GM19099 (cell line): ENCODE measurements around the gene LRFN3.

Experiments
- POLR2A ChIP-seq: IDR thresholded peaks from 3 replicates; pipeline ENCODE4 v1.6.1; 2011; ENCODE audit warnings: low read depth; ENCODE audit not compliant: insufficient read length; ENCODE audit errors: extremely low read depth

Gene LRFN3, protein sequence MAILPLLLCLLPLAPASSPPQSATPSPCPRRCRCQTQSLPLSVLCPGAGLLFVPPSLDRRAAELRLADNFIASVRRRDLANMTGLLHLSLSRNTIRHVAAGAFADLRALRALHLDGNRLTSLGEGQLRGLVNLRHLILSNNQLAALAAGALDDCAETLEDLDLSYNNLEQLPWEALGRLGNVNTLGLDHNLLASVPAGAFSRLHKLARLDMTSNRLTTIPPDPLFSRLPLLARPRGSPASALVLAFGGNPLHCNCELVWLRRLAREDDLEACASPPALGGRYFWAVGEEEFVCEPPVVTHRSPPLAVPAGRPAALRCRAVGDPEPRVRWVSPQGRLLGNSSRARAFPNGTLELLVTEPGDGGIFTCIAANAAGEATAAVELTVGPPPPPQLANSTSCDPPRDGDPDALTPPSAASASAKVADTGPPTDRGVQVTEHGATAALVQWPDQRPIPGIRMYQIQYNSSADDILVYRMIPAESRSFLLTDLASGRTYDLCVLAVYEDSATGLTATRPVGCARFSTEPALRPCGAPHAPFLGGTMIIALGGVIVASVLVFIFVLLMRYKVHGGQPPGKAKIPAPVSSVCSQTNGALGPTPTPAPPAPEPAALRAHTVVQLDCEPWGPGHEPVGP

DNA sequence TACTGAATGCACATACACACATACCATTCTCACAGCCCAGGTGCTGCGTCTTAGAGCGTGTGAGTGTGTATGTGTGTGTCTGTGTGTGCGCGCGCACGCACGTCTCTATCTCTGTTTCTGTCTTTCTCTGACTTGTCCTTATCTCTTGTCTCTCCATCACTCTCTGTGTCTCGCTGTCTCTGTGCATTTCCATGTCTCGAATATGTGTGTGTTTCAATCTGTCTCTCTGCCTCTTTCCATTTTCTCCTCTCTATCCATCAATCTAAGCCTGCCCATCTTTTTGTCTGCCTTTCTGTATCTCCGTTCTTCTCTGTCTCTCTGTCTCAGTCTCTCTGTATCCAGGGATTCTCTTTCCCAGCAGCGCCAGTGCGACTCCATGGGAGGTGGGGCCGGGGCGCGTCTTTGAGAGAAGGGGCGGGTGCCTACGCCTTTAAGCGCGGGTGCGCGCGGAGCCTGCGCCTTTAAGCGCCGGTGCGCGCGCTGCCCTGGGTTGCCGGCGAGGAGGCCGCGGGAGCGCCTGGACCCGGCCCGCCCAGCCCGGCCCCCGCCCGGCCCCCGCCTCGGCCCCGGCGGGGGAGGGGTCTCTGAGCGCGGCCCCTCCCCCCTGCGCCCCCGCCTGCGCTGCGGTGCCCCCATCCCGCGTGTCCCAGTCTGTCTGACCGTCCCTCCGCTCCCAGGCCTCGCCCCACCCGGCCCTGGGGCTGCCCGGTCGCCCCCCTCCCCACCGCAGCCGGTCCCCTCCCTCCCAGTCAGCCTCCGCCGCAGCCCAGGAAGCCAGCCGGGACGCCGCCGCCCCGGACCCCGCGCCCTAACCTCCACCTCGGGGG lies at the start of gene LRFN3:
TSS of gene LRFN3 (plus strand) at position 464 of the 827 bp plus-strand sequence. CDS start 3,052 bp downstream, outside the sequence.
- no peak for TF ChIP-seq POLR2A

DNA sequence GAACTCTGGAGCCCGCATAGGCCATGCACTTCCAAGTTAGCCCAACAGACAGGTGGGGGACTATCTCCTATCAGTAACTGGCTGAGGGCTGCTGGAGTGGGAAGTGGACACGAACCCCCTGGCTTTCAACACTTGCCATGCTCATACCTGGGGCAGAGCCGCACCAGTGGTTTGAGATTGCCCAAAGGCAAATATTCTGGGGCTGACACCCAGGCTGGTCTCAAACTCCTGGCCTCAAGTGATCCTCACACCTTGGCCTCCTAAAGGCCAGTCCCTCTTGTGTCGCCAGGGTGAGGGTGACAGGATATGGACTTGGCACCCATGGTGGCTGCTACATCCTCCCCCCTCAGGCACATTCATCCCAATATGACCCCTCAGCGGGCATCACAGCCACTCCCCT lies 49.0 kb upstream of the LRFN3 start:
- peak; percentile 23 for TF ChIP-seq POLR2A

DNA sequence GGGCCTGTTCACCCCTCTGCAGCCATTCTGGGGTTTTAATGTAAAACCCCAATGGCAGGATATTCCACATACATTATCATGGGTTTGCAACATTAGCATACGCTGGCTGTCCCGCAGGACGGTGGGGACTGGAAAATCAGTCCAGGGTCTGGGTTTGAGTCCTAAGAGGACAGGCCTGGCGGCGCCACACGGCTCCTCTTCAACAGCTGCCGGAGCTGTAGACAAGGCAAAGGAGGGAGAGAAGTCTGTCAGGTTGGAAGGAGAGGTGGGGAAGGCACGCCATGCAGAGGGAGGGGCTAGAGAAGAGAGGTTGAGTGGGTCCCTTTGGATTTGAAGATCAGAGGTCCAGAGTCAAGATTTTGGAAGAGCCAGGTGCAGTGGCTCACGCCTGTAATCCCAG lies 47.8 kb upstream of the LRFN3 start:
- no peak for TF ChIP-seq POLR2A

- TF ChIP-seq POLR2A = no peak
Observed at GRCh38 chr19:35889370-35890112, 46.6 kb upstream of the LRFN3 start.

DNA sequence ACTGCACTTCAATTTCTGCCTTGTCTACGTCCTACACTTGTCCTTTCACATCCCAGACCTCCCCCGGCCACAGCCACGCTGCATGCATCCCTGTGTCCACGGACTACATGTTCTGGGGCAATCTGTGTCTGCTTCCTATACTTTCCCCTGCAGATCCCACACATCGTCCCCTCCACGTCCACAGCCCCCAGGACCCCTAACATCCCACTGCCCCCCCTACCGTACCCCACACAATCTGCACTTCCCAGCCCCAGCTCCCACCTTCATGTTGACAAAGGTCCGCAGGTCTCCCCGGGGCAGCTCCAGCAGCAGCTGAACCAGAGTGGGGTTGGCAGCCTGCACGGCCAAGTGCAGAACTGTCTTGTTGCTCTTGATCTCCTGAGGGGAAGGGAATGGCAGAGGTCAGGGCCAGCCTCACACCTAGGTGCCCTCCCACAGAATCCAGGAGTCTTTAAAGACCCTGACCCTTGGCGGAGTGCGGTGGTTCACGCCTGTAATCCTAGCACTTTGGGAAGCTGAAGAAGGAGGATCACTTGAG lies 46.0 kb upstream of the LRFN3 start:
- peak; percentile 31 for TF ChIP-seq POLR2A

GRCh38 chr19:35894342-35894741 lies 41.8 kb upstream of the LRFN3 start:
- TF ChIP-seq POLR2A = no peak

DNA sequence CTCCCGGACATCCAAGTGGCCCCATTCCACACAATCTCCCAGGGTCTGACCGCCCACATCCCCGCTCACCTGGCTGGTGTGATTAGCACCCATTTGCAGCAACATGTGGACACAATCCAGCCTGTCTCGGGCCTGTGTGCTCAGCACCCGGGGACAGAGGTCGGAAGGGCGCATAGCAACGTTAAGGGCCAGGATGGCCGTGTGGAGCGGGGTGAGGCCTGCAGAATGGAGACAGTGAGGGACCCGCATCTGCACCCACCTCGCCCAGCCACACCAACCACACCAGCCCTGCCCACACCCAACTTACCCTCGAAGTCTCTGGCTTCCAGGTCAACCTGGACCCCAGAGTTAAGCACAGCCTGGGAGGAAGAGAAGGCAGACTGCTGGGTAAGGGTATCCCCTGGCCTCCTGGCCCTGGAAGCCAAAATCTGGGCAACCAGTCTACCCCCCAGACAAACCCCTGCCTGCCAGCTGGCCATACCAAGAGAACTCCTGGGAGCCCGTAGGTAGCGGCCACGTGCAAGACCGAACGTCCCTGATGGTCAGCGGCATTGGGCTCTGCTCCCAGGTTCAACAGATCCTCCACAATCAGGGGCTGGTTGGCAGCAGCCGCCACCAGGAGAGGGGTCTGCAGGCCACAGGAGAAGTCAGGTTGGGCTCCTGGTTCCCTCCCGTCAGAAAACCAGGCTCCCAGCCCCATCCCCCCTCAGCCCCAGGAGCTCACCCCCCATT lies 40.1 kb upstream of the LRFN3 start:
- TF ChIP-seq POLR2A = no peak

GRCh38 chr19:35896643-35897040 lies 39.5 kb upstream of the LRFN3 start:
- peak; percentile 21 for TF ChIP-seq POLR2A

DNA sequence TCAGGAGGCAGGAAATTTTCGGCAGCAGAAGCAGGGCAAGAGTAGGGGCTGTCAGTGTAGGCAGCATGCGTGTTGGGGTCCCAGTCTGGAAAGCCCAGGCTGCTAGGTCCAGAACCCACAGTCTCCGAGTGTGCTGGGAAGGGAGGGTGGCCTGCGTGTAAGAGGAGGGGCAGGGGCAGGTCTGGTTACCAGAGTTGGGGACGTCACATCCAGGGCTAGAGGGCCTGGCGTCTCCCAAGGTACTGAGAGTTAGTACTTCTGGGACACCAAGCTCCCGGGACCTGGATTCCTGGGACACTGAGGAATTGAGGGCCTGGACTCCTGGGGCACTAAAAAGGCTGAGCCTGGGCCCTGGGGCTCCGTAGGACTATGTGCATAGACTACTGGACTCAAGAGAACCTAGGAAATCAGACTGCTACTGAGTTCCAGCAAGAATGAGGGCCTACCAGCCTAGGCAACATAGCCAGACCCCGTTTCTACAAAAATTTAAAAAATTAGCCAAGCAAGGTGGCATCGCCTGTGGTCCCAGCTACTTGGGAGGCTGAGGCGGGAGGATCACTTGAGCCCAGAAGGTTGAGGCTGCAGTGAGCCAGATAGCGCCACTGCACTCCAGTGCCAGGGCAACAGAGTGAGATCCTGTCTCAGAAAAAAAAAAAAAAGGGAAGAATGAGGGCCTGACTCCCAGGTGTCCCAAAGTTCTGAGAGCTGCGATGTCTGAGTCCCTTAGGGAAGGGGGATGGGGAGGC lies 38.3 kb upstream of the LRFN3 start:
- TF ChIP-seq POLR2A = no peak

GRCh38 chr19:35898499-35898809 lies 37.7 kb upstream of the LRFN3 start:
- TF ChIP-seq POLR2A = no peak

- peak; percentile 32 for TF ChIP-seq POLR2A
Observed at GRCh38 chr19:35899547-35900214, 36.5 kb upstream of the LRFN3 start.

DNA sequence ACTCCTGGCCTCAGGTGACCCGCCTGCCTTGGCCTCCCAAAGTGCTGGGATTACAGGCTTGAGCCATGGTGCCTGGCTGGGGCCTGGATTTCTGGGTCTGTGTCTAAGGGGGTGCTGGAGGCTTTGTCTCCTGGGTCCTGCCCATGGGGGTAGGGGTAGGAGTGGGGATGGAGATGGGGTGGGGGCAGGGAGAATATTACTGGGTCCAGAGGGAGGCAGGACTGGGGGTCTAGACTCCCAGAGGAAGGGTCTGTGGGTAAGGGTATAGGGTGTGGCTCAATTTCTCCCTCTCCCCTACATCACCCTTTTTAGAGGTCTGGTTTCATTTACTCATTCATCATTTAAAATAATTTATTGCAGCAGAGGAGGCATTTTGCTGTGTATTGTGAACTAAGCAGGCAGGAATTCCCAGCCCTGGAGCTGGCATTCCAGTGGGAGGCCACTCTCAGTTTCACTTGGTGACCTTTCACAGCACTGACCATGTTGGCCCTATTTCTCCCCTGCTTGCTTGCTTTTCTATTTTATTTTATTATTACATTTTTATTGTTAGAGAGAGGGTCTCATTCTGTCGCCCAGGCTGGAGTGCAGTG lies 35.0 kb upstream of the LRFN3 start:
- no peak for TF ChIP-seq POLR2A

DNA sequence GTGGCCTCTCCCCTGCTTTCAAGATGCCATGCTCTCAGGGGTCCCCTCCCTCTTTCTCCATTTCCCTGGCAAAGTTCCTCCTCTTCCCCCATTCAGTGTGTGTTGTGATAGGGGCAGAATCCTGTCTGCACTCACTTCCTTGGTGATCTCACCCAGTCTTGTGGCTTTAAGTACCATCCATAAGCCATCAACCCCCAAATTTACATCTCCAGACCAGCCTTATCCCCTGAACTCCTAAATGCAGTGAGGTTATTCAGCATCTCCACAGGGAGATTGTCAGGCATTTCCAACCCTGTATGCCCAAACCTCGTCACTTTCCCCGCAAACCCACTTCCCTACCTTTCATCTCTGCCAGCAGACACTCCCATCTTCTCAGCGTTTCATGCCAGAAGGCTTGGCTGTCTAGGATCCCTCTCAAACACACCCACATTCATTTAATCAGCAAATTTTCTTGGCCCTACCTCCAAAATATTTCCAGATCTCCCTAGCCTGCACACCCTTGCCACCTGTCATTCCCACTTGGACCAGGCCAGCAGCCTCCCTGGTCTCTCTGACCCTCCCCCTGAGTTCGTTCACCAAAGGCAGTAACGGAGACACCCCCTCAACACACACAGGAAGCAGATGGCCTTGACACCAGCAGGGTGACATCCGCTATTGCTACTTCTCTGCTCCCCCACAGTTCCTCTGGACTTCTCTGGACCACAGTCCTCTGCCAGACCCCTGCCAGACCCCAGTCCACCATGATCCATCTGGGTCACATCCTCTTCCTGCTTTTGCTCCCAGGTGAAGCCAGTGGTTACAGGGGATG lies 34.1 kb upstream of the LRFN3 start, which contains the start of gene HCST:
TSS of gene HCST (plus strand) at position 676 of the 808 bp plus-strand sequence. CDS start at position 741, 65 bp downstream.
- TF ChIP-seq POLR2A = peak; percentile 54
